Stimulated activated CD8-positive, alpha-beta memory T cell treated with anti-CD3 and anti-CD28 coated beads, Interleukin-15, amount 100 ng/mL, for 4 hours (primary cell): ENCODE data around the gene CDC42BPB.

ENCODE experiments used
- DNase-seq, 2 donors: peaks; one replicate each; pipeline ENCODE4 v3.0.0-alpha.2; 2020; ENCODE audit warnings: low read depth in 2 of 2

CDC42BPB gene

GRCh38 chr14:102914474-102915291, 142.7 kb downstream of the CDC42BPB start:
- no peak for DNase-seq

- no peak for DNase-seq
These were observed 143.8 kb downstream of the CDC42BPB start for GRCh38 chr14:102913341-102914211.

GRCh38 chr14:102911991-102912761, 145.2 kb downstream of the CDC42BPB start:
- no peak for DNase-seq

- DNase-seq: no peak
These were observed 145.8 kb downstream of the CDC42BPB start for GRCh38 chr14:102911541-102911951.

GRCh38 chr14:102910442-102910841, 146.9 kb downstream of the CDC42BPB start:
- DNase-seq: no peak

GRCh38 chr14:102909911-102910310, 147.4 kb downstream of the CDC42BPB start:
- no peak for DNase-seq

- DNase-seq: no peak
These were observed 147.9 kb downstream of the CDC42BPB start for GRCh38 chr14:102909462-102909861.

- DNase-seq: no peak
These were observed 148.4 kb downstream of the CDC42BPB start for GRCh38 chr14:102908766-102909455.

GRCh38 chr14:102907980-102908730, 149.2 kb downstream of the CDC42BPB start:
- DNase-seq: no peak

GRCh38 chr14:102907303-102907844, 150.0 kb downstream of the CDC42BPB start:
- no peak for DNase-seq

GRCh38 chr14:102906616-102907302, 150.6 kb downstream of the CDC42BPB start:
- no peak for DNase-seq

- DNase-seq: no peak
These were observed 151.9 kb downstream of the CDC42BPB start for GRCh38 chr14:102905116-102906108.

GRCh38 chr14:102903889-102904512, 153.3 kb downstream of the CDC42BPB start:
- DNase-seq: no peak

GRCh38 chr14:102903248-102903888, 154.0 kb downstream of the CDC42BPB start:
- DNase-seq: no peak

GRCh38 chr14:102902523-102903247, 154.7 kb downstream of the CDC42BPB start:
- no peak for DNase-seq

GRCh38 chr14:102902086-102902485, 155.3 kb downstream of the CDC42BPB start:
- no peak for DNase-seq

GRCh38 chr14:102901633-102902032, 155.7 kb downstream of the CDC42BPB start:
- DNase-seq: no peak
